Measurements from ENCODE around the gene MRPS33. TPM values are rescaled to one million over a fixed set of nuclear protein-coding genes. Genes with fewer than 3 reads are reported as not detected.

The MRPS33 gene
- total RNA-seq, 1 donor, result 23.2 TPM

- Histone ChIP-seq H3K79me2 (ENCODE audit: insufficient read depth, low read length) (no peaks in the 10 kb centered on the region), H3K36me3 (ENCODE audit: insufficient read depth, low read length) (peaks cover 13% of the 10 kb centered on the region), H3K4me3 (ENCODE audit: insufficient read depth, low read length) (no peak overlapping the region), H4K20me1 (ENCODE audit: insufficient read depth, low read length) (no peaks in the 10 kb centered on the region), H3K4me1 (ENCODE audit: insufficient read depth, low read length) (no peaks in the 10 kb centered on the region), H2AFZ (ENCODE audit: low read length) (no peak overlapping the region), H3K27me3 (ENCODE audit: insufficient read depth, low read length) (peaks cover 4% of the 10 kb centered on the region), H3K4me2 (ENCODE audit: insufficient read depth, low read length) (no peak overlapping the region), H3K9me3 (ENCODE audit: low read depth, low read length) (no peaks in the 10 kb centered on the region), H3K27ac (ENCODE audit: low read depth, low read length) (no peak overlapping the region)
- DNase-seq (ENCODE audit: insufficient read length, low spot score, missing footprints), result no peak
- no peak for TF ChIP-seq CTCF (IDR thresholded peaks at IDR 0.05; ENCODE audit: extremely low read depth, low read depth, low read length)
Measured at GRCh38 chr7:141003172-141004065, 11.3 kb downstream of the MRPS33 start.

GRCh38 chr7:141001546-141001945 is 13.2 kb downstream of the MRPS33 start:
- Histone ChIP-seq H3K27ac (ENCODE audit: low read depth, low read length) (no peak overlapping the region), H3K4me2 (ENCODE audit: insufficient read depth, low read length) (no peak overlapping the region), H3K79me2 (ENCODE audit: insufficient read depth, low read length) (no peaks in the 10 kb centered on the region), H2AFZ (ENCODE audit: low read length) (no peak overlapping the region), H3K4me1 (ENCODE audit: insufficient read depth, low read length) (no peaks in the 10 kb centered on the region), H3K27me3 (ENCODE audit: insufficient read depth, low read length) (peaks cover 4% of the 10 kb centered on the region), H3K4me3 (ENCODE audit: insufficient read depth, low read length) (no peak overlapping the region), H4K20me1 (ENCODE audit: insufficient read depth, low read length) (no peaks in the 10 kb centered on the region), H3K9me3 (ENCODE audit: low read depth, low read length) (no peaks in the 10 kb centered on the region), H3K36me3 (ENCODE audit: insufficient read depth, low read length) (peaks cover under 1% of the 10 kb centered on the region)
- TF ChIP-seq CTCF (IDR thresholded peaks at IDR 0.05; ENCODE audit: extremely low read depth, low read depth, low read length), result no peak
- no peak for DNase-seq (ENCODE audit: insufficient read length, low spot score, missing footprints)

GRCh38 chr7:141001122-141001521 is 13.6 kb downstream of the MRPS33 start:
- H3K4me2 ChIP-seq (ENCODE audit: insufficient read depth, low read length), result no peak overlapping the region
- no peaks in the 10 kb centered on the region for H3K79me2 ChIP-seq (ENCODE audit: insufficient read depth, low read length)
- no peaks in the 10 kb centered on the region for H4K20me1 ChIP-seq (ENCODE audit: insufficient read depth, low read length)
- H3K36me3 ChIP-seq (ENCODE audit: insufficient read depth, low read length), result no peaks in the 10 kb centered on the region
- no peak overlapping the region for H3K4me3 ChIP-seq (ENCODE audit: insufficient read depth, low read length)
- no peak for DNase-seq (ENCODE audit: insufficient read length, low spot score, missing footprints)
- H3K27ac ChIP-seq (ENCODE audit: low read depth, low read length), result no peak overlapping the region
- no peak for TF ChIP-seq CTCF (IDR thresholded peaks at IDR 0.05; ENCODE audit: extremely low read depth, low read depth, low read length)
- no peak overlapping the region for H2AFZ ChIP-seq (ENCODE audit: low read length)
- H3K27me3 ChIP-seq (ENCODE audit: insufficient read depth, low read length), result peaks cover 4% of the 10 kb centered on the region
- H3K9me3 ChIP-seq (ENCODE audit: low read depth, low read length), result no peaks in the 10 kb centered on the region
- H3K4me1 ChIP-seq (ENCODE audit: insufficient read depth, low read length), result no peaks in the 10 kb centered on the region

- H3K4me2 ChIP-seq (ENCODE audit: insufficient read depth, low read length), result no peak overlapping the region
- H3K9me3 ChIP-seq (ENCODE audit: low read depth, low read length), result no peaks in the 10 kb centered on the region
- H4K20me1 ChIP-seq (ENCODE audit: insufficient read depth, low read length), result no peaks in the 10 kb centered on the region
- DNase-seq (ENCODE audit: insufficient read length, low spot score, missing footprints), result no peak
- no peak overlapping the region for H2AFZ ChIP-seq (ENCODE audit: low read length)
- H3K4me3 ChIP-seq (ENCODE audit: insufficient read depth, low read length), result no peak overlapping the region
- H3K36me3 ChIP-seq (ENCODE audit: insufficient read depth, low read length), result no peaks in the 10 kb centered on the region
- no peaks in the 10 kb centered on the region for H3K4me1 ChIP-seq (ENCODE audit: insufficient read depth, low read length)
- no peak for TF ChIP-seq CTCF (IDR thresholded peaks at IDR 0.05; ENCODE audit: extremely low read depth, low read depth, low read length)
- H3K27me3 ChIP-seq (ENCODE audit: insufficient read depth, low read length), result peaks cover 4% of the 10 kb centered on the region
- H3K27ac ChIP-seq (ENCODE audit: low read depth, low read length), result no peak overlapping the region
- no peaks in the 10 kb centered on the region for H3K79me2 ChIP-seq (ENCODE audit: insufficient read depth, low read length)
Measured at GRCh38 chr7:140998715-140999114, 16.0 kb downstream of the MRPS33 start.
